Heart right ventricle (tissue), 16 donors: Measurements from ENCODE around the gene TGOLN2. TPM values are rescaled to one million over a fixed set of nuclear protein-coding genes. Genes with fewer than 3 reads are reported as not detected.
"Not testable (repeated sequence)": the region's sequence is repeated elsewhere in the genome, so short reads cannot be mapped to it uniquely, and the experiment has no call there.

Experiments used
- ATAC-seq, 8 donors: fragments of 200-7000 bp; cut with Tn5 transposase; one replicate each; pipeline ENCODE4 v1.9.1; 2020; ENCODE audit warnings: mild to moderate bottlenecking in 8 of 8, moderate library complexity in 8 of 8, moderate number of reproducible peaks in 1 of 8
- DNase-seq, 2 donors: peaks; one replicate each; pipeline ENCODE4 v3.0.0-alpha.2; 2020
- H3K27ac ChIP-seq, 10 donors: fragments of 200-600 bp; sonication (generic) in 2 of 10; one replicate each; pipeline versions ENCODE4 v1.5.0 to v1.8.0; 2020 to 2022; ENCODE audit warnings: mild to moderate bottlenecking in 3 of 10
- H3K27me3 ChIP-seq, 7 donors: fragments of 200-600 bp; one replicate each; pipeline ENCODE4 v1.8.0; 2021 to 2022; ENCODE audit warnings: mild to moderate bottlenecking in 2 of 7
- H3K36me3 ChIP-seq, 9 donors: fragments of 200-600 bp; sonication (generic) in 1 of 9; one replicate each; pipeline versions ENCODE4 v1.5.0 to v1.8.0; 2020 to 2022; ENCODE audit warnings: mild to moderate bottlenecking in 2 of 9
- H3K4me1 ChIP-seq, 9 donors: fragments of 200-600 bp; sonication (generic) in 1 of 9; one replicate each; pipeline versions ENCODE4 v1.5.0 to v1.8.0; 2020 to 2022; ENCODE audit warnings: mild to moderate bottlenecking in 4 of 9
- H3K4me3 ChIP-seq, 10 donors: fragments of 200-600 bp; sonication (generic) in 2 of 10; one replicate each; pipeline versions ENCODE4 v1.5.0 to v1.8.0; 2020 to 2022; ENCODE audit warnings: mild to moderate bottlenecking in 7 of 10, moderate library complexity in 2 of 10
- H3K9me3 ChIP-seq, 11 donors: fragments of 200-600 bp in 10 of 11; sonication (generic) in 2 of 11; one replicate each; pipeline versions ENCODE4 v1.5.0 to v1.8.0; 2013 to 2022; ENCODE audit warnings: mild to moderate bottlenecking in 2 of 11, control low read depth in 1 of 11, moderate library complexity in 1 of 11
- CTCF ChIP-seq, 9 donors: fragments of 200-600 bp; sonication (generic) in 2 of 9; IDR thresholded peaks; one replicate each; pipeline versions ENCODE4 v1.5.0 to v1.8.0; 2021 to 2022; ENCODE audit warnings: antibody characterized with exemption in 9 of 9, mild to moderate bottlenecking in 5 of 9, moderate library complexity in 1 of 9
- WGBS, 2 donors: extraction: QIAGEN DNeasy Blood & Tissue Kit; methylation state at CpG; one replicate each; pipeline ENCODE4 v1.1.7; 2013; ENCODE audit warnings: inconsistent platforms in 1 of 2; 5-methylcytosine and 5-hydroxymethylcytosine counted together
- intact Hi-C, 10 donors: fragments of 100-400 bp; cut with DNase I; formaldehyde crosslinking; loops; one replicate each; pipeline versions ENCODE4 v1.11.1 to v1.14.2; 2022
- polyA plus RNA-seq, 2 donors: library from polyadenylated mRNA; stranded (reverse); fragments of 200-250 nt; gene quantifications; one replicate each; pipeline ENCODE4 v1.2.3, GENCODE V29; 2013
- total RNA-seq, 10 donors: library from RNA; stranded (reverse); fragmentation: NEBNext Ultra II Directional in 3 of 10; extraction: Animal tissue kit (Norgen Biotek cat#: 25700) in 3 of 10; gene quantifications; one replicate each; pipeline versions ENCODE4 v1.2.1 to v1.2.4, GENCODE V29; 2021 to 2023
- donor health status: Arrhythmogenic right ventricular cardiomyopathy.
- donor health status: ischemic (EF 13 %, LVEDD 7.1; RV severe dilation, severe dysfunction).
- donor health status: healthy with polysubstance abuse.
- donor health status: DM: no; HTN: yes; CAD: no.
- donor health status: DM: no; HTN: no; CAD: no.
- donor health status: ischemic (EF 25% LVEDD 6.9; RV normal size, moderate dysfunction).
- donor health status: ischemic (EF 25% LVEDD 5.7; RV mildly dilated, moderate dysfunction).
- donor health status: healthy.
- donor health status: DM: yes; HTN: yes; CAD: no.
- donor health status: Ischemic cardiomyopathy.
- donor health status: ischemic (EF 35%, LVEDD 5.7; RV mildly dilated, moderate dysfunction).
- donor health status: nonischemic (EF 11% LVEDD 7.7; RV severe dilation, severe dysfunction).
- donor health status: DM: yes; HTN: yes; CAD: no.
- donor health status: PGD.
- donor health status: ischemic (EF 29% LVEDD 5.4; RV normal size, mild dysfunction).
- donor health status: nonischemic (EF 23%, LVEDD 6.1; RV moderate dilation, normal function).

Gene TGOLN2
- total and polyA plus RNA-seq, 12 donors = 12.1 to 99.9 (median 72.4) TPM

GRCh38 chr2:85342156-85342555 is 14.4 kb upstream of the TGOLN2 start:
- TF ChIP-seq CTCF (IDR thresholded peaks at IDR 0.05) = no peak
- peaks cover 0 to 3% (median 0%) of the 10 kb centered on the region in 7 donors for H3K27me3 ChIP-seq
- no peak overlapping the region for H3K27ac ChIP-seq
- H3K9me3 ChIP-seq = no peaks in the 10 kb centered on the region
- peaks cover 0 to 57% (median 10%) of the 10 kb centered on the region in 9 donors for H3K36me3 ChIP-seq
- no peak for ATAC-seq
- intact Hi-C loops = loop anchor here in 3 of 10 donors (2.0 kb wide), 2 partner anchors 25 to 27 kb away; no protein-coding TSS in a partner anchor
- no peaks in the 10 kb centered on the region for H3K4me1 ChIP-seq
- DNase-seq = no peak
- 86 to 87% methylated on average over 3 of the region's 3 CpGs for WGBS, 2 donors
- H3K4me3 ChIP-seq = no peak overlapping the region

GRCh38 chr2:85341269-85342029 is 13.7 kb upstream of the TGOLN2 start:
- no peaks in the 10 kb centered on the region for H3K4me1 ChIP-seq
- ATAC-seq (peak in 2 of 8 donors; percentile 6 to 20), DNase-seq (no peak)
- no peak overlapping the region for H3K4me3 ChIP-seq
- intact Hi-C loops = loop anchor here in 3 of 10 donors (2.0 kb wide), 2 partner anchors 25 to 27 kb away; no protein-coding TSS in a partner anchor
- no peak for TF ChIP-seq CTCF (IDR thresholded peaks at IDR 0.05)
- H3K27me3 ChIP-seq = peaks cover 0 to 3% (median 0%) of the 10 kb centered on the region in 7 donors
- H3K36me3 ChIP-seq = peaks cover 0 to 50% (median 8%) of the 10 kb centered on the region in 9 donors
- WGBS, 2 donors = 93 to 95% methylated on average over 30 of the region's 30 CpGs
- no peaks in the 10 kb centered on the region for H3K9me3 ChIP-seq
- no peak overlapping the region for H3K27ac ChIP-seq

GRCh38 chr2:85340034-85340892 is 12.5 kb upstream of the TGOLN2 start:
- no peak for TF ChIP-seq CTCF (IDR thresholded peaks at IDR 0.05)
- Histone ChIP-seq H3K27ac (no peak overlapping the region), H3K4me1 (no peaks in the 10 kb centered on the region), H3K9me3 (no peaks in the 10 kb centered on the region), H3K27me3 (peaks cover 0 to 3% (median 0%) of the 10 kb centered on the region in 7 donors), H3K36me3 (peaks cover 0 to 38% (median 0%) of the 10 kb centered on the region in 9 donors), H3K4me3 (no peak overlapping the region)
- WGBS, 2 donors = 32 to 48% methylated on average over 13 of the region's 13 CpGs
- DNase-seq (no peak), ATAC-seq (peak in 1 of 8 donors; percentile 17)
- intact Hi-C loops = no loop called here

GRCh38 chr2:85334928-85335327 is 7.1 kb upstream of the TGOLN2 start:
- ATAC-seq (no peak), DNase-seq (no peak)
- 50 to 65% methylated on average over 2 of the region's 2 CpGs for WGBS, 2 donors
- no peaks in the 10 kb centered on the region for H3K36me3 ChIP-seq
- intact Hi-C loops = no loop called here
- H3K4me3 ChIP-seq = no peak overlapping the region
- H3K27me3 ChIP-seq = peaks cover 0 to 3% (median 0%) of the 10 kb centered on the region in 7 donors
- TF ChIP-seq CTCF (IDR thresholded peaks at IDR 0.05) = no peak
- no peaks in the 10 kb centered on the region for H3K4me1 ChIP-seq
- H3K27ac ChIP-seq = no peak overlapping the region
- no peaks in the 10 kb centered on the region for H3K9me3 ChIP-seq

GRCh38 chr2:85333877-85334276 is 6.1 kb upstream of the TGOLN2 start:
- H3K27me3 ChIP-seq, H3K27ac ChIP-seq, ATAC-seq, H3K9me3 ChIP-seq, intact Hi-C loops, H3K36me3 ChIP-seq, DNase-seq, H3K4me3 ChIP-seq, H3K4me1 ChIP-seq: not testable (repeated sequence)
- WGBS, 2 donors = 96 to 97% methylated on average over 3 of the region's 4 CpGs
